GM19438 (cell line): ENCODE results near the gene ABHD6.
"Not testable (repeated sequence)": the region's sequence is repeated elsewhere in the genome, so short reads cannot be mapped to it uniquely, and the experiment has no call there.

Experiments
- ATAC-seq: cut with Tn5 transposase; IDR thresholded peaks from one replicate; pipeline ENCODE4 v1.9.1; 2021; ENCODE audit warnings: low read depth; ENCODE audit not compliant: unreplicated experiment

The ABHD6 gene

GRCh38 chr3:58207954-58208353 lies 29.6 kb upstream of the ABHD6 start:
- ATAC-seq = no peak

- ATAC-seq = no peak
Measured at GRCh38 chr3:58209933-58210332, 27.7 kb upstream of the ABHD6 start.

DNA sequence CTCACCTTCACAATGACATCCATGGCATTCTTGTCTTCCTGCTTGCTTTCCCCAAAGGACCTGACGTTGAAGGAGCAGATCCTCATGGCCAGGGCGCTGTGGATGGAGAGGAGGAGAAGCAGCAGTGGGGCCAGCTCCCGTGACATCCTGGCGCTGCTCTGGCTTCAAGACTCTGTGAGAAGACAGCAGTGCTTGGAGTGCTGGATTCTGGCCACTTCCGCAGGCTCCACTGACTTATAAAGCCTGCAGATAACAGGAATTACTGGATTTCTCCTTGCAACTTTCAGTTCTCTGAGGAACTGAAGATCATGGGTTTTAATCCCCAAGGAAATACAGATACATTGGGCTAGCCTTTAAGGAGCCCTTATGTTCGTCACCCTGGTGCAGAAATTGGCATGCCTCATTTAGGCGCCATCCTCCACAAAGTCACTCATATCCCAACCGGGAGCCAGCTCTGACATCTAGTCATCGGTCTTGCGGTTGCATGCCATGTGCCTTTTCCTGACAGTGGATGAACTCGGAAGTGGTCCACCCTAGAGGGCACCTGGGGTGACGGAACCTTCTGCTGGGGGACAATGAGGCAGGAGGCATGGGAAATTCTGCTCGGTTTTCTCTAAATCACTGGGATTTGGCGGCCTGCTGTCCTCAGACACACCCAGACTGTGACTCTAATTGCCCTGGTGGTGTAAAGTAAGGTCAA lies 26.7 kb upstream of the ABHD6 start, which contains the start of gene DNASE1L3:
TSS of gene DNASE1L3 (minus strand) at position 212 of the 700 bp plus-strand sequence. CDS start at position 146, 66 bp downstream.
- no peak for ATAC-seq

- ATAC-seq = peak; percentile 86
Measured at GRCh38 chr3:58214484-58215316, 22.9 kb upstream of the ABHD6 start.

- peak; percentile 3 for ATAC-seq
Measured at GRCh38 chr3:58215317-58216025, 22.1 kb upstream of the ABHD6 start.

DNA sequence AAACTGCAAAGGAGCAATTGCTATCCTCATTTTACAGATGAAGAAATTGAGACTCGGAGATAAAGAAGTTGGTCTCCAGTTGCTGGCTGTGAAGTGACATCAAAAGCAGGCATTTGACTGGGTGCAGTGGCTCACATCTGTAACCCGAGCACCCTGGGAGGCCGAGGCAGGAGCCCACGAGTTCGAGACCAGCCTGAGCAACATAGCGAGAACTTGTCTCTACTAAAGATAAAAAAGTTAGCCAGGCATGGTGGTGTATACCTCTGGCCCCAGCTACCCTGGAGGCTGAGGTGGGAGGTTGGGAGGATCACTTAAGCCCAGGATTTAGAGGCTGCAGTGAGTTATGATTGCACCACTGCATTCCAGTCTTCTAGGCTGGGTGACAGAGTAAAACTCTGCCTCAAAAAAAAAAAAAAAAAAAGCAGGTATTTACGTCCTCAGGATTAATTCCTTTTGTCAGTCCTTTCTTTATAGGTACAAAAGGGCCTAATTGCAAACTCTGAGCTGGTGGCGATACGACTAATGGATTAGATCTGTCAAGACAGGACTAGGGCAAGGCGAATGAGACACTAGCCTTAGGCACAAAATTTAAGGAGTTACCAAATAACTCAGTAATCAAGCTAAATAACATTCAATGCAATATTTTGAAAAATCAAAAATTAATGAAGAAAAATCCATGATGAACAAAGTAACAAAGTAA lies 20.9 kb upstream of the ABHD6 start:
- no peak for ATAC-seq

DNA sequence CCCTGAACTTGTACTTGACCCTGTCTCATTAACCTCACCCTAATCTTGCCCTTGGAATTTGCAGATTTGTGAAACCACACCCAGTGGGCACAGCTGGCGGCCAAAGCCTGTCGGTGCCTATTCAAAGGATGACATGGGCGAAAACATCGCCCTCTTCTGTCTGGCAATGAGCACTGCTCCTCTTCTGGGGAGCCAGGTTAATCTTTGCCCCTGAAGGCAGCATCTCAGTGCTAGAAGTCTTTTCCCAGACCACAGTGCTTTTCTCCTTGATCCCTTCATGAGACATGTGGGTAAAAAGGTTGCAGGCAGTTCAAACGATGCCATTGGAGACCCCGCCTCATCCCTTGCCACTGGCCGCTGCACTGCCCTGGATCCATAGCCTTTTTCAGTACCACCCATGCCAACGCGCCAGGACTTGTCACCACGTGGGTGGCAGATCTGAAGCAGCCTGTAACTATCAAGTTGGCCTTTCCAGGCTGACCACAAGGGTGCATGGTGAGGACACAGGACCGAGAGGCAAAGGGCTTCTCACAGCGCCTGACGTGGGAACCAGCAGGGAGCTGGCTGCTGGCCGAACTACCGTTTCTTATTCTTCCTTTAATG lies 20.3 kb upstream of the ABHD6 start:
- ATAC-seq = no peak

DNA sequence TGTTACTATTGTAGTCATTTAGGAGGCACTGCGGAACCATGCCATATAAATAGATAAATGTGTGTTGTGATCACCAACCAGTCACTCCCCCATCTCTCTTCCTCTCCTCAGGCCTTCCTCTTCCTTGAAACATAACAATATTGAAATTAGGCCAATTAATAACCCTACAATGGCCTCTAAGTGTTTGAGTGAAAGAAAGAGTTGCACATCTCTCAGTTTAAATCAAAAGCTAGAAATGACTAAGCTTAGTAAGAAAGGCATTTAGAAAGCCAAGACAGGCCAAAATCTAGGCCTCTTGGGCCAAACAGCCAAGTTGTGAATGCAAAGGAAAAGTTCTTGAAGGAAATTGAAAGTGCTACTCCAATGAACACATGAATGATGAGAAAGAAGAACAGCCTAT lies 18.7 kb upstream of the ABHD6 start:
- no peak for ATAC-seq

GRCh38 chr3:58222161-58222724 lies 15.3 kb upstream of the ABHD6 start:
- no peak for ATAC-seq

DNA sequence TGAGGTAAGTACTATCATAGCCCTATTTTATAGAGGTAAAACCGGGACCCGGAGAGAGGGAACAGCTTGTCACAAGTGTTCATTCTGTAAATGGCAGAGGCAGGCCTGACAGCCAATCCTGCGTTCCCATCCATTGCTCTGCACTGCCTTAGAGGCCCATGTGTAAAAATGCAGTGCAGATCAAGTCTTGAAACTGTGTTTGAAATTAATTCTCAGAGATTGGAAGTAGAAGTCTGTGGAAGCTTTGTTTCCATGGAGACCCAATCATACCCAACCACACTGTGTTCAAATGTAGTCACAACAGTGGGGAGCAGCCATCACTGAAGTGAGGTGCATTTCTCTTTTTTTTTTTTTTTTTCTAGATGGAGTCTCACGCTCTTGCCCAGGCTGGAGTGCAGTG lies 13.7 kb upstream of the ABHD6 start:
- ATAC-seq = no peak

DNA sequence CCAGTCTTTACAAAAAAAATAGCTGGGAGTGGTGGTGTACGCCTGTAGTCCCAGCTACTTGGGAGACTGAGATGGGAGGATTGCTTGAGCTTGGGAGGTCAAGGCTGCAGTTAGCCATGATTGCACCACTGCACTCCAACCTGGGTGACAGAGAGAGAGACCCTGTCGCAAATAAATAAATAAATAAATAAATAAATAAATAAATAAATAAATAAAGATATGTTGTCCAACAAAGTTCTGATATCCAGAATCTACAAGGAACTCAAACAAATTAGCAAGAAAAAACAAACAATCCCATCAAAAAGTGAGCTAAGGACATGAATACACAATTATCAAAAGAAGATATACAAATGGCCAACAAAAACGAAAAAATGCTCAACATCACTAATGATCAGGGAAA lies 9.7 kb upstream of the ABHD6 start:
- ATAC-seq = not testable (repeated sequence)

- ATAC-seq = no peak
Measured at GRCh38 chr3:58230876-58231552, 6.6 kb upstream of the ABHD6 start.

- ATAC-seq = no peak
Measured at GRCh38 chr3:58231666-58232065, 5.9 kb upstream of the ABHD6 start.

- no peak for ATAC-seq
Measured at GRCh38 chr3:58234516-58234931, 3.1 kb upstream of the ABHD6 start.

DNA sequence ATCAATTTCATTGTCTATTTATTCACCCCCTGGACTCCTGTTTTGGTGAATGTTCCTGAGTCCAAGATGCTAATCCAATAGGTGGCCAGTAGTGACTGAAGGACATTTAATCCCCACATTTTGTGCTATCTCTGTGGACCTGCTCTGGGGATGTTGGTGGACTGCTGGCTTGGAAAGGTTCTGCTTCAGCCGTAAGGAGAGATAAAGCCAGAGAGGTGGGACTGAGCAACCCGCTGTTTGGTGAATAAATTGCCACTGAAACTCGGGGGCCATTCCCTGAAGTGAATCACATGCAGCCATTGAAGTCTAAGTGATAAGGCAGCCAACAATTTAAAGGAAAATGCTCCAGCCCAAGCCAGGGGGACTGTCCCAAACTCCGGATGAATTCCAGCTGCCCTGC lies 1.6 kb upstream of the ABHD6 start:
- ATAC-seq = no peak

DNA sequence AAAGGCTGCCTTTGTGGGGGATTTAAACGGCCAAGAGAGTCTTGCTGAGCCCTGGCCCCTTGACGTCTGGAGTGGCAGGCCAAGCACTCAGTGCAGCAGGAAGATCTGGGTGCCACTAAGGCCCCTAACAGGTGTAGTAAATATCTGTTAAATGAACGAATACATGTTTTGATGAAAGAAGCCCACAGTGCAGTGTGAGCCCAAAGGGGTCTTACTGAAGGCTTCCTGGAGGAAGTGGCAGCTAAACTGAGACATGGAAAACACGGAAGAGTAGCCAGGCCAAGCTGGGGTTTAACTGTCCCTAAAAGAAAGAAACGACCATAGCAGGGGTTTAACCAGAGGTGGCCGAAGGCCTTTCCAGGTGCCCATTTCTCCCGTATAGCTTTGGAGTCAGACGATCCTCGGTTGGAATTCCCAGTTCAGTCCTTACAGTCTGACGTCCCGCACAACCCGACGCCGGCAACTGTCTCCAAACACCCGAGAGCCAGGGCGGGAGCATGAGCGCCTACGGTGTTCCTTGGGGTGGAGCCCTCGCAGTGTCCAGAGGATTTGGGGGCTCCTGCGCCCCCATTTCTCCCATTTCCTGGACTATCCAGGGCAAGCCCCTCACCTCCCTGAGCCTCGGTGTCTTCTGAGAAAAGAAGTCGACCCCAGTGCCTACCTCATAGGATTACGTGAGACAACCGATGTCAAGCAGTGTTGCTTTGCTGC lies 910 bp upstream of the ABHD6 start:
- ATAC-seq = no peak

DNA sequence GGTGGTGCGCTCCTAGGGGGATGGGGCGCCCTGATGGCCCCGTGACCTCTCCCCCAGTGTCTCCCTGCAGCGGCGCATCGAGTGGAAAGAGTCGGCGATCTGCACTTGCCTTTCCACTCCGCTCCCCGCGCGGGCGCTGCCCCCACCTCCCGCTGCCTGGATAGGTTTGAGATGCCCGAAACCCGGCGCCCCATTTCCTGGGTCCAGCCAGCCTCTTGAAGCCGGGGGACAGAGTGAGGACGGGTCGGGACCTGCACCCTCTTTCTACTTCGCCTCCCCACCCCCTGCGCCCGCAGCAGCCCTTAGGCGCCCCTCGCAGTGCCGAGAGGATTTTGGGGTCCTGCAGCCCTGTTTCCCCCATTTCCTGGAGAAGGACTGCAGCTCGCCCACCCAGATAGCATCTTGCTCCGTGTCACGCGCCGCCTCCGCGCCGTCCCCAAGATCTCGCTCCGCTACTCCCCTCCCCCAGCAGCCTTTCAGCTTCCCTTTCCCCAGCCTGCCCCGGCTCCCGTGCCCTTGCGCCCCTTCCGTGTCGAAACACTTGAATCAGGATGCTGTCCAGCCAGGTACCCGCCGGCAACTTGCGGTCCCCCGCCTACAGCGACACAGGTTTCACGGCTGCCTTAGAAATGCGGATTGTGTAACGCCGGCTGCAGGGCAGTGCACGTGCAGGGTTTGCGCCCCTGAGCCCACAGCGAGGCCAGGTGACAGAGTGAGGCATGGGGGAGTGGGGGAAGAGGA lies 519 bp downstream of the ABHD6 start:
- peak; percentile 31 for ATAC-seq

DNA sequence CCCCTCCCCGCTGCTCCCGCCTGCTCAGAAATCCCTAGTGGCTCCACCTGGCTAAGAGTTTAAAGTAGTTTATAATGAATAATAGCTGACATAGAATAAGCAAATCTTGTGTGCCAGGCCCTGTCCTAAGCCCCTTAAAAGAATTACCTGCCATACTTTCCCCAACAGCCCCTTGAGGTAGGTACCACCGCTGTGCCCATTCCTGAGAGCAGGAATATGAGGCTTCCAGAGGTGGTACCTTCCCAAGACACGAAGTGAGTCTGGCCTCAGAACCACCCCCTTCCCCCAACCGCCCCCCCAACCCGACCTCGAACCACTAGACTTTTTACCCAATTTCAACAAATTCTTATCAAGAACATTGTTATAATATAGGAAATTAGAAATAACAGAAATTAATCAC lies 1.2 kb downstream of the ABHD6 start:
- no peak for ATAC-seq
